SK-N-SH (cell line): ENCODE results near the gene NPHP1.

ENCODE experiments used
- EP300 ChIP-seq, 2 experiments: IDR thresholded peaks; 2 replicates each; pipeline versions ENCODE4 v1.4.0 to v1.6.1; 2012; ENCODE audit warnings: borderline replicate concordance in 1 of 2, low read depth in 1 of 2, low read length in 1 of 2
- EZH2phosphoT487 ChIP-seq: fragments of 200-600 bp; sonication (generic); IDR thresholded peaks from 2 replicates; pipeline ENCODE4 v1.6.1; 2017; ENCODE audit warnings: low read depth, mixed run types, mild to moderate bottlenecking, antibody characterized with exemption, moderate library complexity, borderline replicate concordance
- FOXJ3 ChIP-seq: sonication (generic); formaldehyde crosslinking; IDR thresholded peaks from 2 replicates; pipeline ENCODE4 v1.5.1; 2020; ENCODE audit warnings: mild to moderate bottlenecking, missing genetic modification reagents
- POLR2AphosphoS5 ChIP-seq: IDR thresholded peaks from 2 replicates; pipeline ENCODE4 v1.6.1; 2012; ENCODE audit warnings: low read depth, low read length
- RCOR1 ChIP-seq: fragments of 150-350 bp; IDR thresholded peaks from 2 replicates; pipeline ENCODE4 v1.6.1; 2017; ENCODE audit warnings: antibody characterized with exemption, low read length
- TAF1 ChIP-seq: IDR thresholded peaks from 2 replicates; pipeline ENCODE4 v1.6.1; 2012; ENCODE audit warnings: low read depth, mild to moderate bottlenecking, low read length, moderate library complexity, borderline replicate concordance
- TCF12 ChIP-seq: IDR thresholded peaks from 2 replicates; pipeline ENCODE4 v1.4.0; 2012
- TF ChIP-seq, protein P1 (sequence below): IDR thresholded peaks from 2 replicates; pipeline ENCODE4 v1.6.1; 2012; ENCODE audit warnings: mild to moderate bottlenecking, low read depth, low read length, moderate library complexity
- TF ChIP-seq, protein P2 (sequence below): fragments of 200-600 bp; sonication (generic); IDR thresholded peaks from 2 replicates; pipeline ENCODE4 v1.6.1; 2017; ENCODE audit warnings: antibody characterized with exemption, mild to moderate bottlenecking, moderate library complexity
- TF ChIP-seq, protein P3 (sequence below): IDR thresholded peaks from 2 replicates; pipeline ENCODE4 v1.4.0; 2012; ENCODE audit warnings: low read depth, borderline replicate concordance
- TF ChIP-seq, protein P4 (sequence below): IDR thresholded peaks from 2 replicates; pipeline ENCODE4 v1.4.0; 2012; ENCODE audit warnings: low read depth
- TF ChIP-seq, protein P5 (sequence below): IDR thresholded peaks from 2 replicates; pipeline ENCODE4 v1.4.0; 2012; ENCODE audit warnings: low read depth, borderline replicate concordance

DNA sequence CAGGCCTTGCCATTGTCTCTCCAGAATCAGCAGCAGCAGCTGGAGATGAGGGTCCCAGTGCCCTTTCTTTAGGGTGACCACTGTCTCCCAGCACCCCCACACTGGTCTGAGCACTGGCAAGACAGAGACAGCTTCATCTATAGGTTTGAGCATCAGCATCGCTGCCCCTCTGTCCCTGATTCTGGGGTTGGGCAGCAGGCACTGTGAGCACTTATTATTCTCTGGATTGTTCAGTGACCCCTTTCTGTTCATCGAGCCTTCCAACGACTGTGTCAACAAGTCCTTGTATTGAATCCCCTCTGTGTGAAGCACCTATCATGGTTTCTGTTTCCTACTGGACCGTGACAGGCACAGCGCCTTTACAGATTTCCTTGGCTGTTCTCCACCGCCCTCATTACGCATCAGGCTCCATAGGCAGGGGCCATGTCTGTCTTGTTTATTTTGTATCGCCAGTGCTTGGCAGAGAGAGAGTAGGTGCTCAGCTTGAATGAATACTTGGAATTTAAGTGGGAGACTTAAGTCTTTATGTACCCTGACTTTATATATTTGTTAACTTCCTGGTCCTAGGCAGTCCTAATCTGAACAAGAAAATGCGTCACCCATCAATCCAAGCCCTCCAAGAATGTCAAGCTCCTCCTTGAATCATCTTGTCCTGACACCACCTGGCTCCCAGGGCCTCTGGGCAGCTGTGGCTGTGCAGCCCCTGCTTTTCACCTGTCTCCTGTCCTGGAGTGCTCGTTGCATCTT, 100.6 kb downstream of the NPHP1 start:
- TF ChIP-seq TAF1 (no peak), EP300 (IDR thresholded peaks at IDR 0.05; ENCODE audit: borderline replicate concordance in 1 of 2, low read depth in 1 of 2, low read length in 1 of 2) (no peak), TCF12 (no peak), EZH2phosphoT487 (no peak), POLR2AphosphoS5 (no peak), FOXJ3 (no peak), RCOR1 (no peak)
- TF ChIP-seq, protein P1, sequence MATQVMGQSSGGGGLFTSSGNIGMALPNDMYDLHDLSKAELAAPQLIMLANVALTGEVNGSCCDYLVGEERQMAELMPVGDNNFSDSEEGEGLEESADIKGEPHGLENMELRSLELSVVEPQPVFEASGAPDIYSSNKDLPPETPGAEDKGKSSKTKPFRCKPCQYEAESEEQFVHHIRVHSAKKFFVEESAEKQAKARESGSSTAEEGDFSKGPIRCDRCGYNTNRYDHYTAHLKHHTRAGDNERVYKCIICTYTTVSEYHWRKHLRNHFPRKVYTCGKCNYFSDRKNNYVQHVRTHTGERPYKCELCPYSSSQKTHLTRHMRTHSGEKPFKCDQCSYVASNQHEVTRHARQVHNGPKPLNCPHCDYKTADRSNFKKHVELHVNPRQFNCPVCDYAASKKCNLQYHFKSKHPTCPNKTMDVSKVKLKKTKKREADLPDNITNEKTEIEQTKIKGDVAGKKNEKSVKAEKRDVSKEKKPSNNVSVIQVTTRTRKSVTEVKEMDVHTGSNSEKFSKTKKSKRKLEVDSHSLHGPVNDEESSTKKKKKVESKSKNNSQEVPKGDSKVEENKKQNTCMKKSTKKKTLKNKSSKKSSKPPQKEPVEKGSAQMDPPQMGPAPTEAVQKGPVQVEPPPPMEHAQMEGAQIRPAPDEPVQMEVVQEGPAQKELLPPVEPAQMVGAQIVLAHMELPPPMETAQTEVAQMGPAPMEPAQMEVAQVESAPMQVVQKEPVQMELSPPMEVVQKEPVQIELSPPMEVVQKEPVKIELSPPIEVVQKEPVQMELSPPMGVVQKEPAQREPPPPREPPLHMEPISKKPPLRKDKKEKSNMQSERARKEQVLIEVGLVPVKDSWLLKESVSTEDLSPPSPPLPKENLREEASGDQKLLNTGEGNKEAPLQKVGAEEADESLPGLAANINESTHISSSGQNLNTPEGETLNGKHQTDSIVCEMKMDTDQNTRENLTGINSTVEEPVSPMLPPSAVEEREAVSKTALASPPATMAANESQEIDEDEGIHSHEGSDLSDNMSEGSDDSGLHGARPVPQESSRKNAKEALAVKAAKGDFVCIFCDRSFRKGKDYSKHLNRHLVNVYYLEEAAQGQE: no peak
- TF ChIP-seq, protein P2, sequence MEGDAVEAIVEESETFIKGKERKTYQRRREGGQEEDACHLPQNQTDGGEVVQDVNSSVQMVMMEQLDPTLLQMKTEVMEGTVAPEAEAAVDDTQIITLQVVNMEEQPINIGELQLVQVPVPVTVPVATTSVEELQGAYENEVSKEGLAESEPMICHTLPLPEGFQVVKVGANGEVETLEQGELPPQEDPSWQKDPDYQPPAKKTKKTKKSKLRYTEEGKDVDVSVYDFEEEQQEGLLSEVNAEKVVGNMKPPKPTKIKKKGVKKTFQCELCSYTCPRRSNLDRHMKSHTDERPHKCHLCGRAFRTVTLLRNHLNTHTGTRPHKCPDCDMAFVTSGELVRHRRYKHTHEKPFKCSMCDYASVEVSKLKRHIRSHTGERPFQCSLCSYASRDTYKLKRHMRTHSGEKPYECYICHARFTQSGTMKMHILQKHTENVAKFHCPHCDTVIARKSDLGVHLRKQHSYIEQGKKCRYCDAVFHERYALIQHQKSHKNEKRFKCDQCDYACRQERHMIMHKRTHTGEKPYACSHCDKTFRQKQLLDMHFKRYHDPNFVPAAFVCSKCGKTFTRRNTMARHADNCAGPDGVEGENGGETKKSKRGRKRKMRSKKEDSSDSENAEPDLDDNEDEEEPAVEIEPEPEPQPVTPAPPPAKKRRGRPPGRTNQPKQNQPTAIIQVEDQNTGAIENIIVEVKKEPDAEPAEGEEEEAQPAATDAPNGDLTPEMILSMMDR: no peak
- TF ChIP-seq, protein P3, sequence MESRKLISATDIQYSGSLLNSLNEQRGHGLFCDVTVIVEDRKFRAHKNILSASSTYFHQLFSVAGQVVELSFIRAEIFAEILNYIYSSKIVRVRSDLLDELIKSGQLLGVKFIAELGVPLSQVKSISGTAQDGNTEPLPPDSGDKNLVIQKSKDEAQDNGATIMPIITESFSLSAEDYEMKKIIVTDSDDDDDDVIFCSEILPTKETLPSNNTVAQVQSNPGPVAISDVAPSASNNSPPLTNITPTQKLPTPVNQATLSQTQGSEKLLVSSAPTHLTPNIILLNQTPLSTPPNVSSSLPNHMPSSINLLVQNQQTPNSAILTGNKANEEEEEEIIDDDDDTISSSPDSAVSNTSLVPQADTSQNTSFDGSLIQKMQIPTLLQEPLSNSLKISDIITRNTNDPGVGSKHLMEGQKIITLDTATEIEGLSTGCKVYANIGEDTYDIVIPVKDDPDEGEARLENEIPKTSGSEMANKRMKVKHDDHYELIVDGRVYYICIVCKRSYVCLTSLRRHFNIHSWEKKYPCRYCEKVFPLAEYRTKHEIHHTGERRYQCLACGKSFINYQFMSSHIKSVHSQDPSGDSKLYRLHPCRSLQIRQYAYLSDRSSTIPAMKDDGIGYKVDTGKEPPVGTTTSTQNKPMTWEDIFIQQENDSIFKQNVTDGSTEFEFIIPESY: no peak
- TF ChIP-seq, protein P4, sequence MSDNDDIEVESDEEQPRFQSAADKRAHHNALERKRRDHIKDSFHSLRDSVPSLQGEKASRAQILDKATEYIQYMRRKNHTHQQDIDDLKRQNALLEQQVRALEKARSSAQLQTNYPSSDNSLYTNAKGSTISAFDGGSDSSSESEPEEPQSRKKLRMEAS: no peak
- TF ChIP-seq, protein P5, sequence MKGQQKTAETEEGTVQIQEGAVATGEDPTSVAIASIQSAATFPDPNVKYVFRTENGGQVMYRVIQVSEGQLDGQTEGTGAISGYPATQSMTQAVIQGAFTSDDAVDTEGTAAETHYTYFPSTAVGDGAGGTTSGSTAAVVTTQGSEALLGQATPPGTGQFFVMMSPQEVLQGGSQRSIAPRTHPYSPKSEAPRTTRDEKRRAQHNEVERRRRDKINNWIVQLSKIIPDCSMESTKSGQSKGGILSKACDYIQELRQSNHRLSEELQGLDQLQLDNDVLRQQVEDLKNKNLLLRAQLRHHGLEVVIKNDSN: no peak
